ENCODE results near the gene CUL3. TPM values are rescaled to one million over a fixed set of nuclear protein-coding genes. Genes with fewer than 3 reads are reported as not detected.

The CUL3 gene
- total RNA-seq, 2 experiments from 2014 or later: 115 TPM

DNA sequence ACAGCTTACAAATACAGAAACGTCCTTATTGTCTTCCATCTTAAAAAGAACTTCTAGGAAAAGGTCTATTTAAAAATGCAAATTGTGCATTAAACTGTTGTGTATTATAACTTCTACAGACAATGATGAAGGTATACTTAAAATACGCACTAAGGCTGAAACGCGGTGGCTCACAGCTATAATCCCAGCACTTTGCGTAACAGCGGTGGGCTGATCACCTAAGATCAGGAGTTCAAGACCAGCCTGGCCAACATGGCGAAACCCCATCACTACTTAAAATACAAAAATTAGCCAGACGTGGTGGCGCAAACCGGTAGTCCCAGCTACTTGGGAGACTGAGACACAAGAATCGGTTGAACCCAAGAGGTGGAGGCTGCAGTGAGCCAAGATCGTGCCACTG lies 4.9 kb downstream of the CUL3 start:
- POLR2A ChIA-PET: interaction anchor here (1.1 kb wide), 2 partner anchors 55 to 58 kb away, joined by 3 read pairs; no protein-coding TSS in a partner anchor
- H3K27ac Mint-ChIP-seq: no peak overlapping the region

DNA sequence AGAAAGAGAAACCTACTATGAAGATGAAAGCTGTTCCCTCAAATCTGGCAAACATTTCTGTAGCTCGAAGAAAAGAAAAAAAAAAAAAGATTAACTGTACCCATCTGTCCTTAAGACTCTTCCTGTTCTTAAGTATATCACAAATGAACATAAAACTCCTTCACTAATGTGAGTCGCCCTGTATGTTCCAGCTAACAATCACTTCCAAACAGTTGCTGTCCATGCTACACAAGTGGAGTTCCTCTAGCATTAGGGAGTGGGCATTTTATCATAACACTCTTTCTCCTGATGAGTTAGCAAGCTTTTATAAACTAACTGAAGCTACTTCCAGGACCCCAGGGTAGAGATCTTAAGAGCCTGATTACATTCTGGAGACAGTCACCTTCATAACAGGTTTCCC lies 5.8 kb downstream of the CUL3 start:
- Histone ChIP-seq H3K9me3 (ENCODE audit: control insufficient read depth in 1 of 2, insufficient read depth in 1 of 2, low read length in 2 of 2) (no peaks in the 10 kb centered on the region), H3K36me3 (ENCODE audit: insufficient read depth, low read length) (no peaks in the 10 kb centered on the region), H3K4me3 (ENCODE audit: low read length) (no peak overlapping the region), H3K27ac (ENCODE audit: low read depth in 1 of 2, low read length in 2 of 2) (no peak overlapping the region), H3K27me3 (ENCODE audit: control insufficient read depth in 1 of 2, insufficient read depth in 2 of 2, low read length in 2 of 2) (no peaks in the 10 kb centered on the region), H3K4me1 (ENCODE audit: insufficient read depth, low read length) (peaks cover 47% of the 10 kb centered on the region)
- POLR2A ChIA-PET: interaction anchor here (0.9 to 1.2 kb wide), 3 partner anchors 19 to 58 kb away, joined by 3 to 4 read pairs (median 3); no protein-coding TSS in a partner anchor
- Mint-ChIP-seq H3K4me1 (ENCODE audit: low read depth) (peaks cover 92% of the 10 kb centered on the region), H3K4me3 (peak overlapping the region; percentile 54), H3K9me3 (no peaks in the 10 kb centered on the region), H3K36me3 (ENCODE audit: low read depth) (peaks cover 28% of the 10 kb centered on the region), H3K27me3 (no peaks in the 10 kb centered on the region), H3K27ac (peak overlapping the region; percentile 3)
- intact Hi-C loops (cut with DNase I, micrococcal nuclease): no loop called here
- ATAC-seq (ENCODE audit: poor library complexity): no peak
- DNase-seq: no peak
- CTCF ChIA-PET: interaction anchor here (0.7 kb wide), 1 partner anchor 18 kb away, joined by 3 read pairs; no protein-coding TSS in a partner anchor
- TF ChIP-seq, protein P1, sequence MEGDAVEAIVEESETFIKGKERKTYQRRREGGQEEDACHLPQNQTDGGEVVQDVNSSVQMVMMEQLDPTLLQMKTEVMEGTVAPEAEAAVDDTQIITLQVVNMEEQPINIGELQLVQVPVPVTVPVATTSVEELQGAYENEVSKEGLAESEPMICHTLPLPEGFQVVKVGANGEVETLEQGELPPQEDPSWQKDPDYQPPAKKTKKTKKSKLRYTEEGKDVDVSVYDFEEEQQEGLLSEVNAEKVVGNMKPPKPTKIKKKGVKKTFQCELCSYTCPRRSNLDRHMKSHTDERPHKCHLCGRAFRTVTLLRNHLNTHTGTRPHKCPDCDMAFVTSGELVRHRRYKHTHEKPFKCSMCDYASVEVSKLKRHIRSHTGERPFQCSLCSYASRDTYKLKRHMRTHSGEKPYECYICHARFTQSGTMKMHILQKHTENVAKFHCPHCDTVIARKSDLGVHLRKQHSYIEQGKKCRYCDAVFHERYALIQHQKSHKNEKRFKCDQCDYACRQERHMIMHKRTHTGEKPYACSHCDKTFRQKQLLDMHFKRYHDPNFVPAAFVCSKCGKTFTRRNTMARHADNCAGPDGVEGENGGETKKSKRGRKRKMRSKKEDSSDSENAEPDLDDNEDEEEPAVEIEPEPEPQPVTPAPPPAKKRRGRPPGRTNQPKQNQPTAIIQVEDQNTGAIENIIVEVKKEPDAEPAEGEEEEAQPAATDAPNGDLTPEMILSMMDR (IDR thresholded peaks at IDR 0.05): no peak

More for the DNA sequence above, 4.9 kb downstream of the CUL3 start:
- Histone ChIP-seq H3K27me3 (ENCODE audit: control insufficient read depth in 1 of 2, insufficient read depth in 2 of 2, low read length in 2 of 2) (no peaks in the 10 kb centered on the region), H3K27ac (ENCODE audit: low read depth in 1 of 2, low read length in 2 of 2) (no peak overlapping the region), H3K4me3 (ENCODE audit: low read length) (no peak overlapping the region), H3K36me3 (ENCODE audit: insufficient read depth, low read length) (no peaks in the 10 kb centered on the region), H3K9me3 (ENCODE audit: control insufficient read depth in 1 of 2, insufficient read depth in 1 of 2, low read length in 2 of 2) (no peaks in the 10 kb centered on the region), H3K4me1 (ENCODE audit: insufficient read depth, low read length) (peaks cover 45% of the 10 kb centered on the region)
- Mint-ChIP-seq H3K4me1 (ENCODE audit: low read depth) (peaks cover 84% of the 10 kb centered on the region), H3K9me3 (no peaks in the 10 kb centered on the region), H3K4me3 (peak overlapping the region; percentile 54), H3K27me3 (no peaks in the 10 kb centered on the region), H3K36me3 (ENCODE audit: low read depth) (peaks cover 29% of the 10 kb centered on the region)
- TF ChIP-seq, protein P1 (IDR thresholded peaks at IDR 0.05): no peak
- ATAC-seq (ENCODE audit: poor library complexity): no peak
- intact Hi-C loops (cut with DNase I, micrococcal nuclease): loop anchor here (5.0 to 10.0 kb wide), 4 partner anchors 33 to 625 kb away; partner anchors contain the start of genes DOCK10 (in 1 of the 2) and MRPL44 (in 1 of the 2)
- no peak for DNase-seq
- CTCF ChIA-PET: no interaction called here

DNA sequence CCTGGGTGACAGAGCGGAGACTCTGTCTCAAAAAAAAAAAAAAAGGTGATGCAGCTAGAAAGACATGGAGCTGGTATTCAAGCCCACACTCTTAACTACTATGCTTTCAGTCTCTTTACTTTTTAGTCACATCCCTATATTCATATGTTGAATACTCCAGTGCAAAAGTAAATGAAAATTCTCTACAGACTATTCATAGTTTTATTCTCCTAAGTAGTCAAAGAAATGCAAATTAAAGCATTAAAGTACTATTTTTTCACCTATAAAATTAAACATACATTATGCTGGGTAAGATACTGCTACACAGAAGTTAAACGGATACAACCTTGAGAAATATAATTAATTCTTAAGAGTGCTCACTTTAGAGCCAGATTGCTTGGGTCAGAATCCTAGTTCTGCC lies 7.6 kb downstream of the CUL3 start:
- Histone ChIP-seq H3K36me3 (ENCODE audit: insufficient read depth, low read length) (no peaks in the 10 kb centered on the region), H3K4me3 (ENCODE audit: low read length) (no peak overlapping the region), H3K27me3 (ENCODE audit: control insufficient read depth in 1 of 2, insufficient read depth in 2 of 2, low read length in 2 of 2) (no peaks in the 10 kb centered on the region), H3K4me1 (ENCODE audit: insufficient read depth, low read length) (peaks cover 43% of the 10 kb centered on the region), H3K9me3 (ENCODE audit: control insufficient read depth in 1 of 2, insufficient read depth in 1 of 2, low read length in 2 of 2) (no peaks in the 10 kb centered on the region), H3K27ac (ENCODE audit: low read depth in 1 of 2, low read length in 2 of 2) (no peak overlapping the region)
- Mint-ChIP-seq H3K4me1 (ENCODE audit: low read depth) (peaks cover 94% of the 10 kb centered on the region), H3K36me3 (ENCODE audit: low read depth) (peaks cover 13% of the 10 kb centered on the region), H3K27ac (no peak overlapping the region), H3K27me3 (no peaks in the 10 kb centered on the region), H3K9me3 (no peaks in the 10 kb centered on the region), H3K4me3 (peak overlapping the region; percentile 23)
- intact Hi-C loops (cut with DNase I, micrococcal nuclease): no loop called here
- no peak for DNase-seq
- TF ChIP-seq, protein P1 (IDR thresholded peaks at IDR 0.05): no peak
- CTCF ChIA-PET: no interaction called here
- ATAC-seq (ENCODE audit: poor library complexity): no peak
- POLR2A ChIA-PET: no interaction called here

Data from CD4-positive, alpha-beta T cell (primary cell).